Endothelial cell of hepatic sinusoid (primary cell): ENCODE results near the gene DLK2.

Source experiments
- in situ Hi-C: cut with HindIII; loops from 2 replicates; pipeline ENCODE4 v1.10.0; 2017; ENCODE audit warnings: low sequenced_read_pairs

DLK2 gene

GRCh38 chr6:43454696-43455530 lies 435 bp downstream of the DLK2 start:
- in situ Hi-C loops = no loop called here

GRCh38 chr6:43454290-43454695 lies 1.1 kb downstream of the DLK2 start:
- in situ Hi-C loops = no loop called here

- in situ Hi-C loops = no loop called here
Measured at GRCh38 chr6:43453831-43454230, 1.5 kb downstream of the DLK2 start.

- in situ Hi-C loops = no loop called here
Measured at GRCh38 chr6:43452896-43453295, 2.5 kb downstream of the DLK2 start.

- in situ Hi-C loops = no loop called here
Measured at GRCh38 chr6:43451939-43452338, 3.4 kb downstream of the DLK2 start.

- in situ Hi-C loops = no loop called here
Measured at GRCh38 chr6:43451348-43451747, 4.0 kb downstream of the DLK2 start.

- in situ Hi-C loops = no loop called here
Measured at GRCh38 chr6:43450699-43451131, 4.6 kb downstream of the DLK2 start.

- in situ Hi-C loops = loop anchor here (10.0 kb wide), 1 partner anchor 56 kb away; no protein-coding TSS in a partner anchor
Measured at GRCh38 chr6:43448916-43449315, 6.4 kb downstream of the DLK2 start.

- in situ Hi-C loops = loop anchor here (10.0 kb wide), 1 partner anchor 57 kb away; no protein-coding TSS in a partner anchor
Measured at GRCh38 chr6:43447604-43448003, 7.7 kb downstream of the DLK2 start.

- in situ Hi-C loops = loop anchor here (10.0 kb wide), 1 partner anchor 59 kb away; no protein-coding TSS in a partner anchor
Measured at GRCh38 chr6:43445576-43445975, 9.8 kb downstream of the DLK2 start.

- in situ Hi-C loops = loop anchor here (5.0 to 10.0 kb wide), 2 partner anchors 60 to 62 kb away; no protein-coding TSS in a partner anchor
Measured at GRCh38 chr6:43444582-43444981, 10.8 kb downstream of the DLK2 start.

GRCh38 chr6:43444036-43444435 lies 11.3 kb downstream of the DLK2 start:
- in situ Hi-C loops = loop anchor here (5.0 to 10.0 kb wide), 2 partner anchors 61 to 62 kb away; no protein-coding TSS in a partner anchor

GRCh38 chr6:43442935-43443334 lies 12.4 kb downstream of the DLK2 start:
- in situ Hi-C loops = loop anchor here (5.0 to 10.0 kb wide), 2 partner anchors 61 to 62 kb away; no protein-coding TSS in a partner anchor

- in situ Hi-C loops = no loop called here
Measured at GRCh38 chr6:43437700-43438099, 17.6 kb downstream of the DLK2 start.

GRCh38 chr6:43436577-43437282 lies 18.6 kb downstream of the DLK2 start:
- in situ Hi-C loops = no loop called here

- in situ Hi-C loops = no loop called here
Measured at GRCh38 chr6:43435682-43436437, 19.5 kb downstream of the DLK2 start.

- in situ Hi-C loops = no loop called here
Measured at GRCh38 chr6:43434943-43435342, 20.4 kb downstream of the DLK2 start.

GRCh38 chr6:43434001-43434840 lies 21.1 kb downstream of the DLK2 start:
- in situ Hi-C loops = no loop called here

GRCh38 chr6:43433148-43433547 lies 22.2 kb downstream of the DLK2 start:
- in situ Hi-C loops = no loop called here
